IMR-90 (cell line): ENCODE results near the gene RELN. TPM values are rescaled to one million over a fixed set of nuclear protein-coding genes. Genes with fewer than 3 reads are reported as not detected.

ENCODE experiments used
- ATAC-seq: fragments of 200-7000 bp; cut with Tn5 transposase; 2 replicates; pipeline ENCODE4 v1.9.1; 2020; ENCODE audit warnings: low read depth, mild to moderate bottlenecking, moderate library complexity
- BruUV-seq: library from RNA; stranded (reverse); fragments of 400-500 nt; replicated peaks from 2 replicates; lab custom pipeline; 2021; lab: Mats Ljungman, UMichigan
- CTCF ChIA-PET: fragments of 300-600 bp; formaldehyde crosslinking; extraction: SDS; loops from one replicate; lab custom pipeline; 2021; ENCODE audit warnings: antibody characterized with exemption; lab: Yijun Ruan, JAX
- POLR2A ChIA-PET: fragments of 300-600 bp; sonication (Branson Sonifier 250); formaldehyde crosslinking; loops from one replicate; lab custom pipeline; 2022; ENCODE audit warnings: antibody characterized with exemption; ENCODE audit not compliant: unreplicated experiment; lab: Charles Lee
- DNase-seq: peaks from one replicate; pipeline ENCODE4 v3.0.0; 2013
- H2AFZ ChIP-seq: replicated peaks from 2 replicates; pipeline ENCODE3; 2013; ENCODE audit warnings: low read length, mild to moderate bottlenecking; ENCODE audit not compliant: poor library complexity
- H2AK5ac ChIP-seq: 2 replicates; pipeline ENCODE4 v1.6.1; 2013; ENCODE audit warnings: low read depth, low read length, inconsistent platforms
- H2AK9ac ChIP-seq: replicated peaks from 2 replicates; pipeline ENCODE3; 2013; ENCODE audit warnings: mild to moderate bottlenecking, low read depth, low read length, moderate library complexity; ENCODE audit not compliant: poor library complexity
- H2BK120ac ChIP-seq: 2 replicates; pipeline ENCODE4 v1.6.1; 2013; ENCODE audit warnings: low read depth, low read length, inconsistent platforms
- H2BK15ac ChIP-seq: 3 replicates; pipeline ENCODE4 v1.6.1; 2013; ENCODE audit warnings: low read depth, low read length, inconsistent platforms
- H2BK20ac ChIP-seq: 2 replicates; pipeline ENCODE4 v1.6.1; 2013; ENCODE audit warnings: low read depth, mild to moderate bottlenecking, inconsistent platforms, low read length, moderate library complexity
- H2BK5ac ChIP-seq: 2 replicates; pipeline ENCODE4 v1.6.1; 2013; ENCODE audit warnings: mild to moderate bottlenecking, low read depth, low read length, inconsistent platforms; ENCODE audit not compliant: poor library complexity, severe bottlenecking
- H3K14ac ChIP-seq: replicated peaks from 2 replicates; pipeline ENCODE4 v1.6.1; 2013; ENCODE audit warnings: low read depth, low read length, inconsistent platforms
- H3K18ac ChIP-seq: 2 replicates; pipeline ENCODE4 v1.6.1; 2013; ENCODE audit warnings: low read depth, low read length, control low read depth
- H3K23ac ChIP-seq: 2 replicates; pipeline ENCODE4 v1.6.1; 2013; ENCODE audit warnings: low read depth, low read length, inconsistent platforms
- H3K27ac ChIP-seq: 2 replicates; pipeline ENCODE4 v1.5.1; 2013; ENCODE audit warnings: mild to moderate bottlenecking, control low read depth, low read length; ENCODE audit not compliant: insufficient read depth
- H3K27me3 ChIP-seq: 2 replicates; pipeline ENCODE4 v1.6.1; 2013; ENCODE audit warnings: low read length; ENCODE audit not compliant: control insufficient read depth, insufficient read depth
- H3K36me3 ChIP-seq: 2 replicates; pipeline ENCODE4 v1.6.1; 2013; ENCODE audit warnings: low read length, mixed read lengths; ENCODE audit not compliant: control insufficient read depth, insufficient read depth
- H3K4ac ChIP-seq: 2 replicates; pipeline ENCODE4 v1.6.1; 2013; ENCODE audit warnings: low read depth, low read length, inconsistent platforms
- H3K4me1 ChIP-seq: 2 replicates; pipeline ENCODE4 v1.6.1; 2013; ENCODE audit warnings: low read length, mixed read lengths; ENCODE audit not compliant: control insufficient read depth, insufficient read depth
- H3K4me2 ChIP-seq: 2 replicates; pipeline ENCODE4 v1.6.1; 2013; ENCODE audit warnings: low read depth, mild to moderate bottlenecking, control low read depth, low read length, moderate library complexity
- H3K4me3 ChIP-seq: 2 replicates; pipeline ENCODE4 v1.5.1; 2013; ENCODE audit warnings: low read depth, mild to moderate bottlenecking, control low read depth, low read length, moderate library complexity; ENCODE audit not compliant: insufficient read depth
- H3K56ac ChIP-seq: 2 replicates; pipeline ENCODE4 v1.6.1; 2013; ENCODE audit warnings: low read length, inconsistent platforms; ENCODE audit not compliant: insufficient read depth; ENCODE audit errors: extremely low read depth
- H3K79me1 ChIP-seq, 2 experiments: 2 replicates each; pipeline ENCODE4 v1.6.1; 2013; ENCODE audit warnings: low read length in 2 of 2, inconsistent platforms in 1 of 2, low read depth in 1 of 2
- H3K9ac ChIP-seq: 2 replicates; pipeline ENCODE4 v1.6.1; 2013; ENCODE audit warnings: low read depth, low read length, control low read depth
- H3K9me1 ChIP-seq: 2 replicates; pipeline ENCODE4 v1.6.1; 2013; ENCODE audit warnings: low read length, inconsistent platforms; ENCODE audit not compliant: insufficient read depth
- H3K9me3 ChIP-seq: 2 replicates; pipeline ENCODE4 v1.6.1; 2013; ENCODE audit warnings: low read length; ENCODE audit not compliant: control insufficient read depth, insufficient read depth
- H4K20me1 ChIP-seq: 2 replicates; pipeline ENCODE4 v1.6.1; 2013; ENCODE audit warnings: low read length, inconsistent platforms; ENCODE audit not compliant: insufficient read depth
- H4K5ac ChIP-seq: 2 replicates; pipeline ENCODE4 v1.6.1; 2013; ENCODE audit warnings: mild to moderate bottlenecking, low read depth, low read length, control low read depth
- H4K8ac ChIP-seq, 2 experiments: 2 replicates each; pipeline ENCODE4 v1.6.1; 2013; ENCODE audit warnings: low read depth in 2 of 2, low read length in 2 of 2, control low read depth in 1 of 2, inconsistent platforms in 1 of 2
- H4K91ac ChIP-seq: 2 replicates; pipeline ENCODE4 v1.6.1; 2013; ENCODE audit warnings: low read depth, low read length, inconsistent platforms; ENCODE audit not compliant: insufficient read depth
- BHLHE40 ChIP-seq: fragments of 150-350 bp; IDR thresholded peaks from 2 replicates; pipeline ENCODE4 v1.6.1; 2016; ENCODE audit warnings: mild to moderate bottlenecking, low read depth, low read length
- CEBPB ChIP-seq: IDR thresholded peaks from 2 replicates; pipeline ENCODE4 v1.6.1; 2012; ENCODE audit warnings: low read depth, low read length, improper control_type of control experiment
- CHD1 ChIP-seq: IDR thresholded peaks from 2 replicates; pipeline ENCODE4 v1.6.1; 2012; ENCODE audit warnings: low read depth, low read length, improper control_type of control experiment
- FOS ChIP-seq: fragments of 150-350 bp; IDR thresholded peaks from 2 replicates; pipeline ENCODE4 v1.6.1; 2016; ENCODE audit warnings: low read depth, low read length
- MAFK ChIP-seq: IDR thresholded peaks from 2 replicates; pipeline ENCODE4 v1.6.1; 2012; ENCODE audit warnings: low read depth, low read length, improper control_type of control experiment
- MXI1 ChIP-seq: IDR thresholded peaks from 2 replicates; pipeline ENCODE4 v1.6.1; 2012; ENCODE audit warnings: low read depth, mild to moderate bottlenecking, low read length, moderate library complexity, borderline replicate concordance
- NFE2L2 ChIP-seq: fragments of 150-350 bp; IDR thresholded peaks from 2 replicates; pipeline ENCODE4 v1.6.1; 2016; ENCODE audit warnings: low read depth, mild to moderate bottlenecking, low read length
- POLR2A ChIP-seq: IDR thresholded peaks from 2 replicates; pipeline ENCODE4 v1.6.1; 2012; ENCODE audit warnings: mild to moderate bottlenecking, low read depth, low read length
- RAD21 ChIP-seq: IDR thresholded peaks from 2 replicates; pipeline ENCODE4 v1.6.1; 2012; ENCODE audit warnings: low read length, improper control_type of control experiment
- RCOR1 ChIP-seq: IDR thresholded peaks from 2 replicates; pipeline ENCODE4 v1.6.1; 2012; ENCODE audit warnings: mild to moderate bottlenecking, low read length, improper control_type of control experiment; ENCODE audit not compliant: insufficient replicate concordance
- SMC3 ChIP-seq: fragments of 150-350 bp; IDR thresholded peaks from 2 replicates; pipeline ENCODE4 v1.6.1; 2016; ENCODE audit warnings: low read depth, mild to moderate bottlenecking, antibody characterized with exemption, low read length, moderate library complexity
- WGBS, 2 experiments: methylation state at CpG; one replicate each; pipeline versions ENCODE4 v1.1.5 to v1.1.7; 2013; ENCODE audit warnings: missing lambda C conversion rate in 2 of 2; ENCODE audit not compliant: insufficient read length in 1 of 2; ENCODE audit errors: extremely low coverage in 2 of 2; 5-methylcytosine and 5-hydroxymethylcytosine counted together
- dilution Hi-C: fragments of 300-500 bp; cut with HindIII; formaldehyde crosslinking; loops from one replicate; pipeline ENCODE4 v1.14.3; 2018; ENCODE audit warnings: low sequenced_read_pairs; ENCODE audit not compliant: unreplicated experiment
- in situ Hi-C: fragments of 300-500 bp; cut with MboI; formaldehyde crosslinking; loops from 3 replicates; pipeline ENCODE4 v1.14.3; 2019; ENCODE audit warnings: low sequenced_read_pairs, inconsistent platforms, mixed read lengths
- intact Hi-C: fragments of 100-400 bp; cut with micrococcal nuclease; formaldehyde crosslinking; loops from 2 replicates; pipeline ENCODE4 v1.10.0; 2022
- polyA plus RNA-seq, 3 experiments: library from polyadenylated mRNA; depleted of rRNA; stranded (reverse); fragments of >200 nt; gene quantifications; 2 replicates each; pipeline ENCODE4 v1.2.3, GENCODE V29; 2012; ENCODE audit warnings: low replicate concordance in 1 of 3
- total RNA-seq: library from RNA; depleted of rRNA; stranded (reverse); fragments of >200 nt; gene quantifications from 2 replicates; pipeline ENCODE4 v1.2.3, GENCODE V29; 2012
- TF ChIP-seq, protein P1 (sequence below): fragments of 150-350 bp; IDR thresholded peaks from 2 replicates; pipeline ENCODE4 v1.6.1; 2017; ENCODE audit warnings: mild to moderate bottlenecking, antibody characterized with exemption, low read length, low read depth

Gene RELN
- total and polyA plus RNA-seq, 2 of the 4 experiments (the other 2 are of a cell fraction): 14.7 to 23.7 TPM

DNA sequence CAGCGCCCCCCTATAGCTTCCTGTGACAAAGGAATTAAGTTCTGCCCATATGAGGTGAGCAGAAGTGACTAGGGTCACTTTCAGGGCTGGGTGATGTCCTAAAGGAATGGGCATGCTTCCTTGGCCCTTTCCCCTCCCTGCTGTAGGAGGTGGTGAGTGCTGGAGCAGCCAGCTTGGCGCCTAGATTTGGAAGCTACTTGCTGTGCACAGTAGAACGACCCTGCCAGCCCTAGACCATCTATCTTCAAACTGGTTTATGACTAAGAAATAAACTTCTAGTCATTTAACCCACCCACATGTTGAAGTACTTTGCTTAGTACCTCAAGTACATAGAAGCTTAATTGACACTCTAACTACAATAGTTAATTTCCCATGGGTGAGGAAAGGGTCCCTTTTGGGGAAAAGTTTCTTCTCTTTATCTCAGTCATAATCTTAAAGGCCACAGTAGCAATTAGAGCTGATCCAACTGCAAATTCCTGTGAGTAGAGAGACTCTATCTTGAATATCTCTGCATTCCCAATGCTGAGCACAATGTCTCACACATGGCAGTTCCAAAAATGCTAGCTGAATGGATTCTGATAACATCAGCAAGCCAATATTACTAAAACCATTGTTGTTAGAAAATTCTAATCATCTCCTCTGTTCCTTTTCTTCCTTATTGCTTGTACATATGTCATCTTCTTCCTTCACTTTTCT is 227.2 kb downstream of the RELN start:
- Histone ChIP-seq H3K14ac (no peak overlapping the region), H3K27me3 (no peaks in the 10 kb centered on the region), H3K79me1 (no peaks in the 10 kb centered on the region), H4K5ac (no peak overlapping the region), H3K23ac (no peak overlapping the region), H4K20me1 (no peaks in the 10 kb centered on the region), H3K4me3 (no peak overlapping the region), H3K4me2 (no peak overlapping the region), H2BK20ac (no peak overlapping the region), H3K4me1 (peaks cover 7% of the 10 kb centered on the region; the same call in 1 of the 2 replicates), H3K9me1 (peaks cover 6% of the 10 kb centered on the region; the same call in 1 of the 2 replicates), H3K18ac (no peak overlapping the region), H2AK9ac (no peak overlapping the region), H2BK5ac (no peak overlapping the region), H2BK15ac (no peak overlapping the region), H4K8ac (no peak overlapping the region), H3K9me3 (no peaks in the 10 kb centered on the region), H2AFZ (no peak overlapping the region), H4K91ac (no peak overlapping the region), H3K27ac (no peak overlapping the region), H3K9ac (no peak overlapping the region), H2AK5ac (no peak overlapping the region), H3K56ac (no peak overlapping the region), H2BK120ac (no peak overlapping the region), H3K4ac (no peak overlapping the region), H3K36me3 (no peaks in the 10 kb centered on the region)
- no CpG with 5 or more reads among the region's 3 CpGs for WGBS, 2 experiments
- DNase-seq (no peak), ATAC-seq (no peak)
- intact Hi-C loops (no loop called here), in situ Hi-C loops (no loop called here), dilution Hi-C loops (no loop called here)
- ChIA-PET CTCF (no interaction called here), POLR2A (no interaction called here)
- no peak for TF ChIP-seq FOS
- TF ChIP-seq CHD1: no peak
- TF ChIP-seq NFE2L2: no peak
- TF ChIP-seq, protein P1, sequence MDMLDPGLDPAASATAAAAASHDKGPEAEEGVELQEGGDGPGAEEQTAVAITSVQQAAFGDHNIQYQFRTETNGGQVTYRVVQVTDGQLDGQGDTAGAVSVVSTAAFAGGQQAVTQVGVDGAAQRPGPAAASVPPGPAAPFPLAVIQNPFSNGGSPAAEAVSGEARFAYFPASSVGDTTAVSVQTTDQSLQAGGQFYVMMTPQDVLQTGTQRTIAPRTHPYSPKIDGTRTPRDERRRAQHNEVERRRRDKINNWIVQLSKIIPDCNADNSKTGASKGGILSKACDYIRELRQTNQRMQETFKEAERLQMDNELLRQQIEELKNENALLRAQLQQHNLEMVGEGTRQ: no peak
- TF ChIP-seq SMC3: no peak
- TF ChIP-seq BHLHE40: no peak
- no peak for TF ChIP-seq POLR2A
- no peak for TF ChIP-seq MXI1
- TF ChIP-seq CEBPB: no peak
- no peak for TF ChIP-seq RAD21
- no peak for TF ChIP-seq RCOR1
- TF ChIP-seq MAFK: no peak
- BruUV-seq: no TSS peak
